Measurements from ENCODE around the gene MON1B. TPM values are rescaled to one million over a fixed set of nuclear protein-coding genes. Genes with fewer than 3 reads are reported as not detected.
"Not testable (repeated sequence)": the region's sequence is repeated elsewhere in the genome, so short reads cannot be mapped to it uniquely, and the experiment has no call there.

The MON1B gene
- total and polyA plus RNA-seq, 2 donors (not counting 3 experiments of a cell fraction or from before 2014, with no cell fraction given) = 35.8 to 57.0 TPM

GRCh38 chr16:77183137-77183536 is 7.9 kb upstream of the MON1B start:
- H3K4me3 ChIP-seq (replicated peaks in 1 of 3; ENCODE audit: insufficient read depth in 1 of 3, low read depth in 1 of 3, low read length in 3 of 3) = no peak overlapping the region
- ChIA-PET CTCF (interaction anchor here (3.8 kb wide), 1 partner anchor 12 kb away, joined by 21 read pairs; no protein-coding TSS in a partner anchor), POLR2A (no interaction called here)
- H3K36me3 ChIP-seq (ENCODE audit: control insufficient read depth in 2 of 2, extremely low read depth in 1 of 2, insufficient read depth in 2 of 2, low read length in 2 of 2) = no peaks in the 10 kb centered on the region
- DNase-seq (ENCODE audit: low read depth, low spot score) = no peak
- no peak overlapping the region for H3K9ac ChIP-seq (replicated peaks; ENCODE audit: extremely low read depth, insufficient read depth, low read length)
- no peak overlapping the region for H3K27ac ChIP-seq (ENCODE audit: insufficient read depth, low read depth, low read length)
- H3K4me2 ChIP-seq (ENCODE audit: insufficient read depth, low read length) = no peak overlapping the region
- H4K20me1 ChIP-seq (replicated peaks; ENCODE audit: control insufficient read depth, extremely low read depth, insufficient read depth, low read length) = no peaks in the 10 kb centered on the region
- TF ChIP-seq POLR2AphosphoS5 (IDR thresholded peaks at IDR 0.05; ENCODE audit: insufficient read depth, low read depth, low read length) = no peak
- TF ChIP-seq MYC (IDR thresholded peaks at IDR 0.05; ENCODE audit: low read depth, low read length) = no peak
- TF ChIP-seq GATA2 (IDR thresholded peaks at IDR 0.05; ENCODE audit: insufficient read depth, insufficient read length, low read depth, low read length) = no peak
- TF ChIP-seq FOS (IDR thresholded peaks at IDR 0.05; ENCODE audit: borderline replicate concordance, insufficient read depth, low read length) = no peak
- no peak for TF ChIP-seq JUN (IDR thresholded peaks at IDR 0.05; ENCODE audit: borderline replicate concordance, insufficient read depth, insufficient read length, low read depth)
- no peak for TF ChIP-seq CTCF (IDR thresholded peaks at IDR 0.05; ENCODE audit: extremely low read depth in 1 of 2, insufficient read depth in 1 of 2, low read depth in 1 of 2, low read length in 2 of 2)
- TF ChIP-seq POLR2A (IDR thresholded peaks at IDR 0.05; ENCODE audit: low read depth, low read length) = no peak
- TF ChIP-seq MAX (IDR thresholded peaks at IDR 0.05; ENCODE audit: insufficient read depth, insufficient read length) = no peak
- TF ChIP-seq EZH2 (IDR thresholded peaks at IDR 0.05; ENCODE audit: borderline replicate concordance, low read depth, low read length, severe bottlenecking) = no peak
- intact Hi-C loops (cut with micrococcal nuclease) = no loop called here
- dilution Hi-C loops (cut with MboI; ENCODE audit: extremely low pct_ligation_motif_present, low sequenced_read_pairs) = no loop called here
- no peaks in the 10 kb centered on the region for H3K4me1 ChIP-seq (ENCODE audit: control insufficient read depth, extremely low read depth, insufficient read depth, low read length)
- peaks cover 1 to 9% of the 10 kb centered on the region in 2 experiments for H3K27me3 ChIP-seq (ENCODE audit: control insufficient read depth in 2 of 2, insufficient read depth in 2 of 2, low read length in 2 of 2)
- H2AFZ ChIP-seq (ENCODE audit: low read depth, low read length) = no peak overlapping the region
- no peaks in the 10 kb centered on the region for H3K9me1 ChIP-seq (replicated peaks; ENCODE audit: control insufficient read depth, extremely low read depth, insufficient read depth, low read length)
- H3K79me2 ChIP-seq (ENCODE audit: control insufficient read depth, insufficient read depth, low read length) = no peaks in the 10 kb centered on the region
- no peak for FAIRE-seq
- BruUV-seq (replicated peaks) = no TSS peak
- H3K9me3 ChIP-seq (replicated peaks; ENCODE audit: control insufficient read depth, insufficient read depth, low read length) = no peaks in the 10 kb centered on the region

GRCh38 chr16:77186298-77186697 is 4.7 kb upstream of the MON1B start:
- FAIRE-seq; POLR2A ChIA-PET; H3K9ac ChIP-seq (replicated peaks; ENCODE audit: extremely low read depth, insufficient read depth, low read length); H3K27ac ChIP-seq (ENCODE audit: insufficient read depth, low read depth, low read length); H3K9me3 ChIP-seq (replicated peaks; ENCODE audit: control insufficient read depth, insufficient read depth, low read length); H2AFZ ChIP-seq (ENCODE audit: low read depth, low read length); H3K4me3 ChIP-seq (replicated peaks in 1 of 3; ENCODE audit: insufficient read depth in 1 of 3, low read depth in 1 of 3, low read length in 3 of 3); H3K9me1 ChIP-seq (replicated peaks; ENCODE audit: control insufficient read depth, extremely low read depth, insufficient read depth, low read length); H3K4me2 ChIP-seq (ENCODE audit: insufficient read depth, low read length); CTCF ChIA-PET; BruUV-seq (replicated peaks); intact Hi-C loops (cut with micrococcal nuclease); DNase-seq (ENCODE audit: low read depth, low spot score); H3K36me3 ChIP-seq (ENCODE audit: control insufficient read depth in 2 of 2, extremely low read depth in 1 of 2, insufficient read depth in 2 of 2, low read length in 2 of 2); H3K79me2 ChIP-seq (ENCODE audit: control insufficient read depth, insufficient read depth, low read length); H3K4me1 ChIP-seq (ENCODE audit: control insufficient read depth, extremely low read depth, insufficient read depth, low read length); H4K20me1 ChIP-seq (replicated peaks; ENCODE audit: control insufficient read depth, extremely low read depth, insufficient read depth, low read length); dilution Hi-C loops (cut with MboI; ENCODE audit: extremely low pct_ligation_motif_present, low sequenced_read_pairs): not testable (repeated sequence)
- H3K27me3 ChIP-seq (ENCODE audit: control insufficient read depth in 2 of 2, insufficient read depth in 2 of 2, low read length in 2 of 2) = peaks cover 2 to 11% of the 10 kb centered on the region in 2 experiments
